DOHH2 (cell line): ENCODE measurements around the gene ANK2.

Source experiments
- H3F3A ChIP-seq: fragments of 200-600 bp; sonication (generic), shearing (Covaris generic); 2 replicates; pipeline ENCODE4 v1.6.0; 2016; ENCODE audit warnings: antibody characterized with exemption, mild to moderate bottlenecking; ENCODE audit not compliant: control insufficient read depth, insufficient read depth
- H3K27ac ChIP-seq: fragments of 200-600 bp; sonication (generic); 2 replicates; pipeline ENCODE4 v1.5.1; 2014; ENCODE audit warnings: low read depth, mild to moderate bottlenecking, low read length, moderate library complexity
- H3K27me3 ChIP-seq: fragments of 200-600 bp; sonication (generic); 2 replicates; pipeline ENCODE4 v1.6.1; 2014; ENCODE audit warnings: mild to moderate bottlenecking, low read length, mixed read lengths; ENCODE audit not compliant: control insufficient read depth
- H3K36me3 ChIP-seq: fragments of 200-600 bp; sonication (generic); 2 replicates; pipeline ENCODE4 v1.6.1; 2014; ENCODE audit warnings: mild to moderate bottlenecking, low read length, moderate library complexity, mixed read lengths; ENCODE audit not compliant: control insufficient read depth
- H3K4me1 ChIP-seq: fragments of 200-600 bp; sonication (generic); 2 replicates; pipeline ENCODE4 v1.6.1; 2014; ENCODE audit warnings: mild to moderate bottlenecking, low read length, mixed read lengths; ENCODE audit not compliant: control insufficient read depth
- H3K4me2 ChIP-seq: fragments of 200-600 bp; sonication (generic); 2 replicates; pipeline ENCODE4 v1.6.0; 2014; ENCODE audit warnings: mild to moderate bottlenecking, low read length, moderate library complexity
- H3K4me3 ChIP-seq: fragments of 200-600 bp; sonication (generic); 2 replicates; pipeline ENCODE4 v1.5.1; 2014; ENCODE audit warnings: mild to moderate bottlenecking, low read length, mixed read lengths
- H3K79me2 ChIP-seq: fragments of 200-600 bp; sonication (generic); 2 replicates; pipeline ENCODE4 v1.6.1; 2014; ENCODE audit warnings: mild to moderate bottlenecking, low read length, mixed read lengths; ENCODE audit not compliant: control insufficient read depth
- H3K9me2 ChIP-seq: fragments of 200-600 bp; sonication (generic); replicated peaks from 2 replicates; pipeline ENCODE4 v1.6.1; 2014; ENCODE audit warnings: mild to moderate bottlenecking, low read length, mixed read lengths; ENCODE audit not compliant: control insufficient read depth
- H3K9me3 ChIP-seq: fragments of 200-600 bp; sonication (generic); 2 replicates; pipeline ENCODE4 v1.6.1; 2014; ENCODE audit warnings: antibody characterized with exemption, low read length, mixed read lengths; ENCODE audit not compliant: control insufficient read depth, insufficient read depth
- H4K20me1 ChIP-seq: fragments of 200-600 bp; sonication (generic); 2 replicates; pipeline ENCODE4 v1.6.0; 2014; ENCODE audit warnings: low read depth, mild to moderate bottlenecking, antibody characterized with exemption, low read length, moderate library complexity; ENCODE audit not compliant: control insufficient read depth, insufficient read depth
- EZH2phosphoT487 ChIP-seq: fragments of 200-600 bp; sonication (generic); IDR thresholded peaks from 2 replicates; pipeline ENCODE4 v1.6.1; 2017; ENCODE audit warnings: borderline replicate concordance, mild to moderate bottlenecking, antibody characterized with exemption, low read length, moderate library complexity, mixed read lengths
- TF ChIP-seq, protein P1 (sequence below): fragments of 200-600 bp; sonication (generic); IDR thresholded peaks from one replicate; pipeline ENCODE4 v1.5.1; 2014; ENCODE audit warnings: antibody characterized with exemption, mild to moderate bottlenecking, low read depth, low read length; ENCODE audit not compliant: poor library complexity, severe bottlenecking

Gene ANK2

DNA sequence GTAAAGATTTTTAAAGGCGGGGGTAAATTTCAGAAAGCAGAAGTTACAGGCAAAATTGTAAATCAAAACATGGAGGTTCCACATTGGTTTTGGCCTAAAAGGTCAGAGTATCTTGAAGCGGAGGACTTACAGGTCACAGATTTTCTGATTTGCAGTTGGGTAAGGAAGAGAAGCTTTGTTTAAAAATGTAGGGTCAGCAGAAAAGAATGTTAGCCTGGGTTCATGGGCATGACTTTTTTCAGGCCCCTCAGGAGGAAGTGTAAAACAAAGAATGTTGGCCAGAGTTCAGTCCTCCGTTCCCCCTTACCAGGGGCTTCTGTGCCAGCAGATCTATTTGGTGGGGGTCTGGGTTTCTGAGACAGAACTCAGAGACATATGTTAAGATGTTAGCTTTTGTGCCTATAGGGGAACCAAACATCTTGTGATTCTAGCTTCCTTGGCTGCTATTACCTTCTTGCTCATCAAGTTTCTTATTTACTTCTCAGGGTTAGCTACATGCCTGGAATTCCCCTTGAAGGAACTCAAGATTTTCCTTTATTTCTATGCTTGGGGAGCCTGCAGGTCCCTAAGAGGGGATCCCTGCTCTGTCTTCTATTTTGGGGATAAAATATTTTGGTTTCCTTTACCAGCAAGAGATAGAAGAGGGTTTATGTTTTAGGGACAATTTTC lies 160.3 kb downstream of the ANK2 start:
- Histone ChIP-seq H3K4me3 (no peak overlapping the region), H3K4me2 (no peak overlapping the region), H3K79me2 (no peaks in the 10 kb centered on the region), H3K9me3 (no peaks in the 10 kb centered on the region), H3K4me1 (no peaks in the 10 kb centered on the region), H4K20me1 (no peaks in the 10 kb centered on the region), H3K27ac (no peak overlapping the region), H3K36me3 (no peaks in the 10 kb centered on the region), H3F3A (no peaks in the 10 kb centered on the region), H3K9me2 (no peaks in the 10 kb centered on the region), H3K27me3 (no peaks in the 10 kb centered on the region)
- TF ChIP-seq, protein P1, sequence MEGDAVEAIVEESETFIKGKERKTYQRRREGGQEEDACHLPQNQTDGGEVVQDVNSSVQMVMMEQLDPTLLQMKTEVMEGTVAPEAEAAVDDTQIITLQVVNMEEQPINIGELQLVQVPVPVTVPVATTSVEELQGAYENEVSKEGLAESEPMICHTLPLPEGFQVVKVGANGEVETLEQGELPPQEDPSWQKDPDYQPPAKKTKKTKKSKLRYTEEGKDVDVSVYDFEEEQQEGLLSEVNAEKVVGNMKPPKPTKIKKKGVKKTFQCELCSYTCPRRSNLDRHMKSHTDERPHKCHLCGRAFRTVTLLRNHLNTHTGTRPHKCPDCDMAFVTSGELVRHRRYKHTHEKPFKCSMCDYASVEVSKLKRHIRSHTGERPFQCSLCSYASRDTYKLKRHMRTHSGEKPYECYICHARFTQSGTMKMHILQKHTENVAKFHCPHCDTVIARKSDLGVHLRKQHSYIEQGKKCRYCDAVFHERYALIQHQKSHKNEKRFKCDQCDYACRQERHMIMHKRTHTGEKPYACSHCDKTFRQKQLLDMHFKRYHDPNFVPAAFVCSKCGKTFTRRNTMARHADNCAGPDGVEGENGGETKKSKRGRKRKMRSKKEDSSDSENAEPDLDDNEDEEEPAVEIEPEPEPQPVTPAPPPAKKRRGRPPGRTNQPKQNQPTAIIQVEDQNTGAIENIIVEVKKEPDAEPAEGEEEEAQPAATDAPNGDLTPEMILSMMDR, result no peak
- TF ChIP-seq EZH2phosphoT487, result no peak

DNA sequence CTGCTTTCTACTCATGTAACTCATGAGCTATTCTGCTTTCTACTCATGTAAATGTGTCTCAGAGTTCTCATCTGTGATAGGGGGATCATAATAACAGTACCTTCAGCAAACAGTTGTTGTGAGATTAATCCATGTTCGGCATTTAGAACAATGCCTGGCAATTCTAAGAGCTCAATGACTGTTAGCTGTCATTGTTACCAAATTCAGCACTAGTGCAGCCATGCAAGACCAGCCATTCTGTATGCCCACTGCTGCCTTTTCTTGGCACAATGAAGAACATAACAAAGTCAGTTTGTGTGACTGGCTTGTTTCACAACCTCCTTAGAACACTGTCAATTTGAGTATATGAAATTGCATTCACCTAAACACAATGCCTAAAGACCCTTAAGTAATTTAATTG lies 163.2 kb downstream of the ANK2 start:
- TF ChIP-seq, protein P1, result no peak
- TF ChIP-seq EZH2phosphoT487, result no peak
- Histone ChIP-seq H3K9me3 (no peaks in the 10 kb centered on the region), H3K27me3 (no peaks in the 10 kb centered on the region), H3K36me3 (no peaks in the 10 kb centered on the region), H3F3A (no peaks in the 10 kb centered on the region), H3K79me2 (no peaks in the 10 kb centered on the region), H3K4me2 (no peak overlapping the region), H4K20me1 (no peaks in the 10 kb centered on the region), H3K4me3 (no peak overlapping the region), H3K27ac (no peak overlapping the region), H3K9me2 (no peaks in the 10 kb centered on the region), H3K4me1 (no peaks in the 10 kb centered on the region)

DNA sequence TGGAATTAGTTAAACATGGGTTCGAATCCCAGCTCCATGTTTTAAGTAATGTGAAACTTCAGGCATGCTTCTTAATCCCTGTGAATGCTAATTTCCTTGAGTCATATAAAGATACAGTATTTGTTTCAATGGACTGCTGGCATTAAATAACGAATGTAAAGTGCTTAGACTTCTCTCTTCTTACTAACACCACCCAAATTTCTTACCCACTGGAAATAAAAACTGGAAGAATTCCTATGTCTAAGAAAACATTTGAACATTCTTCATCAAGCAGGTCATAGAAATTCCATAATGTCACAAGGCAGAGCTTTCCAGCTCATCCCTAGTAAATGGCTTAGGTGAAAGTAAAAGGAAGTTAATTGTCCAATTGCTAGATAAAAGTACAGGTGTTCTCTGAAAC lies 172.5 kb downstream of the ANK2 start:
- Histone ChIP-seq H3K4me2 (no peak overlapping the region), H3K4me1 (no peaks in the 10 kb centered on the region), H4K20me1 (no peaks in the 10 kb centered on the region), H3K9me2 (no peaks in the 10 kb centered on the region), H3K9me3 (no peaks in the 10 kb centered on the region), H3K27ac (no peak overlapping the region), H3K79me2 (no peaks in the 10 kb centered on the region), H3K36me3 (no peaks in the 10 kb centered on the region), H3F3A (no peaks in the 10 kb centered on the region), H3K27me3 (no peaks in the 10 kb centered on the region), H3K4me3 (no peak overlapping the region)
- TF ChIP-seq, protein P1, result no peak
